Activated T-cell treated with anti-CD3 and anti-CD28 coated beads, Interleukin-2, amount 50 U/mL, for 24 hours (primary cell): Measurements from ENCODE around the gene KLF2.

Experiments
- DNase-seq: peaks from one replicate; pipeline ENCODE4 v3.0.0-alpha.2; 2020
- H3K27ac Mint-ChIP-seq: 2 replicates; pipeline ENCODE4 v1.8.0; 2020; ENCODE audit warnings: mild to moderate bottlenecking, mixed read lengths
- H3K27me3 Mint-ChIP-seq: 2 replicates; pipeline ENCODE4 v1.8.0; 2020; ENCODE audit warnings: mixed read lengths
- H3K36me3 Mint-ChIP-seq: 2 replicates; pipeline ENCODE4 v1.8.0; 2020; ENCODE audit warnings: low read depth, mixed read lengths
- H3K4me1 Mint-ChIP-seq: 2 replicates; pipeline ENCODE4 v1.8.0; 2020; ENCODE audit warnings: low read depth, mixed read lengths
- H3K4me3 Mint-ChIP-seq: 2 replicates; pipeline ENCODE4 v1.8.0; 2020; ENCODE audit warnings: mild to moderate bottlenecking, moderate library complexity, mixed read lengths
- H3K9me3 Mint-ChIP-seq: 2 replicates; pipeline ENCODE4 v1.8.0; 2020; ENCODE audit warnings: mixed read lengths

KLF2 gene

GRCh38 chr19:16325641-16326400, 1.2 kb downstream of the KLF2 start:
- Mint-ChIP-seq H3K36me3 (peaks cover 6% of the 10 kb centered on the region), H3K27ac (peak overlapping the region; percentile 74), H3K4me1 (peaks cover 56% of the 10 kb centered on the region), H3K9me3 (no peaks in the 10 kb centered on the region), H3K4me3 (peak overlapping the region; percentile 59), H3K27me3 (peaks cover 21% of the 10 kb centered on the region)
- DNase-seq = peak; percentile 67

- H3K27me3 Mint-ChIP-seq = peaks cover 24% of the 10 kb centered on the region
- H3K36me3 Mint-ChIP-seq = peaks cover 6% of the 10 kb centered on the region
- DNase-seq = peak; percentile 57
These were observed 2.0 kb downstream of the KLF2 start for GRCh38 chr19:16326401-16327168.

GRCh38 chr19:16327169-16327475, 2.5 kb downstream of the KLF2 start:
- H3K27me3 Mint-ChIP-seq = peaks cover 24% of the 10 kb centered on the region
- H3K4me1 Mint-ChIP-seq = peaks cover 66% of the 10 kb centered on the region
- H3K9me3 Mint-ChIP-seq = no peaks in the 10 kb centered on the region
- H3K4me3 Mint-ChIP-seq = peak overlapping the region; percentile 59
- H3K27ac Mint-ChIP-seq = no peak overlapping the region
- no peak for DNase-seq
- H3K36me3 Mint-ChIP-seq = peaks cover 6% of the 10 kb centered on the region

More at GRCh38 chr19:16326401-16327168, 2.0 kb downstream of the KLF2 start:
- Mint-ChIP-seq H3K27ac (peak overlapping the region; percentile 74), H3K9me3 (no peaks in the 10 kb centered on the region), H3K4me1 (peaks cover 63% of the 10 kb centered on the region), H3K4me3 (peak overlapping the region; percentile 59)

- peaks cover 6% of the 10 kb centered on the region for H3K36me3 Mint-ChIP-seq
- H3K27ac Mint-ChIP-seq = no peak overlapping the region
- peaks cover 66% of the 10 kb centered on the region for H3K4me1 Mint-ChIP-seq
- peak overlapping the region; percentile 59 for H3K4me3 Mint-ChIP-seq
- H3K9me3 Mint-ChIP-seq = no peaks in the 10 kb centered on the region
- H3K27me3 Mint-ChIP-seq = peaks cover 24% of the 10 kb centered on the region
- no peak for DNase-seq
These were observed 2.9 kb downstream of the KLF2 start for GRCh38 chr19:16327501-16327900.

GRCh38 chr19:16327911-16328823, 3.5 kb downstream of the KLF2 start:
- peaks cover 19% of the 10 kb centered on the region for H3K27me3 Mint-ChIP-seq
- H3K9me3 Mint-ChIP-seq = no peaks in the 10 kb centered on the region
- peak overlapping the region; percentile 13 for H3K27ac Mint-ChIP-seq
- H3K4me3 Mint-ChIP-seq = peak overlapping the region; percentile 59
- peaks cover 63% of the 10 kb centered on the region for H3K4me1 Mint-ChIP-seq
- peaks cover 6% of the 10 kb centered on the region for H3K36me3 Mint-ChIP-seq
- DNase-seq = peak; percentile 55

- H3K27me3 Mint-ChIP-seq = peaks cover 22% of the 10 kb centered on the region
- H3K4me1 Mint-ChIP-seq = peaks cover 63% of the 10 kb centered on the region
- H3K4me3 Mint-ChIP-seq = peak overlapping the region; percentile 59
- H3K36me3 Mint-ChIP-seq = peaks cover 6% of the 10 kb centered on the region
- no peaks in the 10 kb centered on the region for H3K9me3 Mint-ChIP-seq
- peak overlapping the region; percentile 13 for H3K27ac Mint-ChIP-seq
- peak; percentile 52 for DNase-seq
These were observed 4.3 kb downstream of the KLF2 start for GRCh38 chr19:16328824-16329482.

GRCh38 chr19:16330368-16330801, 5.8 kb downstream of the KLF2 start:
- H3K4me3 Mint-ChIP-seq = peak overlapping the region; percentile 33
- peak overlapping the region; percentile 63 for H3K27ac Mint-ChIP-seq
- H3K36me3 Mint-ChIP-seq = peaks cover 6% of the 10 kb centered on the region
- H3K9me3 Mint-ChIP-seq = no peaks in the 10 kb centered on the region
- peak; percentile 89 for DNase-seq
- peaks cover 68% of the 10 kb centered on the region for H3K4me1 Mint-ChIP-seq
- H3K27me3 Mint-ChIP-seq = peaks cover 22% of the 10 kb centered on the region

- H3K4me1 Mint-ChIP-seq = peaks cover 65% of the 10 kb centered on the region
- DNase-seq = no peak
- H3K4me3 Mint-ChIP-seq = peak overlapping the region; percentile 23
These were observed 6.4 kb downstream of the KLF2 start for GRCh38 chr19:16330806-16331690.

GRCh38 chr19:16333001-16333586, 8.5 kb downstream of the KLF2 start:
- Mint-ChIP-seq H3K36me3 (no peaks in the 10 kb centered on the region), H3K4me3 (no peak overlapping the region), H3K9me3 (no peaks in the 10 kb centered on the region), H3K27me3 (peaks cover 6% of the 10 kb centered on the region), H3K27ac (no peak overlapping the region), H3K4me1 (peaks cover 58% of the 10 kb centered on the region)
- no peak for DNase-seq

More at GRCh38 chr19:16330806-16331690, 6.4 kb downstream of the KLF2 start:
- Mint-ChIP-seq H3K27ac (peak overlapping the region; percentile 63), H3K27me3 (peaks cover 19% of the 10 kb centered on the region), H3K9me3 (no peaks in the 10 kb centered on the region), H3K36me3 (peaks cover 6% of the 10 kb centered on the region)

GRCh38 chr19:16334411-16334810, 9.8 kb downstream of the KLF2 start:
- peaks cover 6% of the 10 kb centered on the region for H3K27me3 Mint-ChIP-seq
- H3K27ac Mint-ChIP-seq = peak overlapping the region; percentile 23
- H3K4me1 Mint-ChIP-seq = peaks cover 58% of the 10 kb centered on the region
- no peak overlapping the region for H3K4me3 Mint-ChIP-seq
- H3K36me3 Mint-ChIP-seq = no peaks in the 10 kb centered on the region
- H3K9me3 Mint-ChIP-seq = no peaks in the 10 kb centered on the region
- DNase-seq = no peak

- H3K36me3 Mint-ChIP-seq = no peaks in the 10 kb centered on the region
- H3K9me3 Mint-ChIP-seq = no peaks in the 10 kb centered on the region
- no peak overlapping the region for H3K27ac Mint-ChIP-seq
- no peak for DNase-seq
- no peak overlapping the region for H3K4me3 Mint-ChIP-seq
- H3K27me3 Mint-ChIP-seq = peaks cover 6% of the 10 kb centered on the region
- H3K4me1 Mint-ChIP-seq = peaks cover 56% of the 10 kb centered on the region
These were observed 10.6 kb downstream of the KLF2 start for GRCh38 chr19:16335226-16335625.

GRCh38 chr19:16336571-16336970, 11.9 kb downstream of the KLF2 start:
- H3K9me3 Mint-ChIP-seq = peaks cover 2% of the 10 kb centered on the region
- no peak for DNase-seq
- no peak overlapping the region for H3K4me3 Mint-ChIP-seq
- peaks cover 6% of the 10 kb centered on the region for H3K27me3 Mint-ChIP-seq
- H3K27ac Mint-ChIP-seq = no peak overlapping the region
- H3K4me1 Mint-ChIP-seq = peaks cover 52% of the 10 kb centered on the region
- no peaks in the 10 kb centered on the region for H3K36me3 Mint-ChIP-seq
